Body of pancreas (tissue), 4 donors: ENCODE data around the gene USP34.

Experiments used
- CTCF ChIP-seq, 7 experiments: fragments of 450-650 bp in 4 of 7; fragments of 200-600 bp in 3 of 7; sonication (generic) in 3 of 7; IDR thresholded peaks; one replicate each; pipeline ENCODE4 v1.5.1; 2016 to 2019; ENCODE audit warnings: antibody characterized with exemption in 7 of 7
- POLR2A ChIP-seq, 3 donors: fragments of 450-650 bp; IDR thresholded peaks; one replicate each; pipeline ENCODE4 v1.6.1; 2016; ENCODE audit warnings: antibody characterized with exemption in 3 of 3, mild to moderate bottlenecking in 2 of 3

GRCh38 chr2:61247204-61247812 lies 223.6 kb downstream of the USP34 start:
- TF ChIP-seq POLR2A (IDR thresholded peaks at IDR 0.05) (no peak), CTCF (IDR thresholded peaks at IDR 0.05) (no peak)
